IPS DF 19.7 (cell line): ENCODE data around the gene VPS50.

Experiments
- DNase-seq: peaks from one replicate; pipeline ENCODE4 v3.0.0-alpha.2; 2013; ENCODE audit warnings: low read depth, low spot score

Gene VPS50

GRCh38 chr7:93231799-93232672 lies at the start of gene VPS50:
TSS of gene VPS50 (plus strand) at chr7:93232366. CDS start at chr7:93232468, 102 bp downstream.
- peak; percentile 96 for DNase-seq

GRCh38 chr7:93185303-93186027 lies 46.7 kb upstream of the VPS50 start:
- no peak for DNase-seq

- no peak for DNase-seq
Observed at GRCh38 chr7:93188870-93189634, 43.1 kb upstream of the VPS50 start.

GRCh38 chr7:93194386-93194785 lies 37.8 kb upstream of the VPS50 start:
- no peak for DNase-seq

- no peak for DNase-seq
Observed at GRCh38 chr7:93196336-93196735, 35.8 kb upstream of the VPS50 start.

GRCh38 chr7:93198472-93198871 lies 33.7 kb upstream of the VPS50 start:
- DNase-seq: no peak

- no peak for DNase-seq
Observed at GRCh38 chr7:93202594-93203250, 29.4 kb upstream of the VPS50 start.

- no peak for DNase-seq
Observed at GRCh38 chr7:93203496-93203895, 28.7 kb upstream of the VPS50 start.

- DNase-seq: no peak
Observed at GRCh38 chr7:93205046-93205445, 27.1 kb upstream of the VPS50 start.

- DNase-seq: no peak
Observed at GRCh38 chr7:93211228-93211818, 20.8 kb upstream of the VPS50 start.

- no peak for DNase-seq
Observed at GRCh38 chr7:93212881-93213280, 19.3 kb upstream of the VPS50 start.

- no peak for DNase-seq
Observed at GRCh38 chr7:93218997-93219827, 13.0 kb upstream of the VPS50 start.

- no peak for DNase-seq
Observed at GRCh38 chr7:93219868-93220267, 12.3 kb upstream of the VPS50 start.

GRCh38 chr7:93226310-93226709 lies 5.9 kb upstream of the VPS50 start, which contains the start of gene HEPACAM2:
TSS of gene HEPACAM2 (minus strand) at chr7:93226469.
- no peak for DNase-seq

GRCh38 chr7:93228302-93228701 lies 3.9 kb upstream of the VPS50 start:
- peak; percentile 5 for DNase-seq

GRCh38 chr7:93231259-93231658 lies 907 bp upstream of the VPS50 start:
- DNase-seq: no peak

GRCh38 chr7:93232673-93233018 lies 480 bp downstream of the VPS50 start:
- no peak for DNase-seq

- DNase-seq: no peak
Observed at GRCh38 chr7:93235541-93235940, 3.4 kb downstream of the VPS50 start.

- no peak for DNase-seq
Observed at GRCh38 chr7:93238131-93238530, 6.0 kb downstream of the VPS50 start.

GRCh38 chr7:93238748-93239147 lies 6.6 kb downstream of the VPS50 start:
- no peak for DNase-seq
